HL-60/S4 (cell line): Measurements from ENCODE around the gene CA14.
"Not testable (repeated sequence)": the region's sequence is repeated elsewhere in the genome, so short reads cannot be mapped to it uniquely, and the experiment has no call there.

Source experiments
- in situ Hi-C: fragments of 300-500 bp; cut with MboI; formaldehyde crosslinking; loops from 2 replicates; pipeline ENCODE4 v1.14.3; 2022; ENCODE audit warnings: low sequenced_read_pairs

Gene CA14

DNA sequence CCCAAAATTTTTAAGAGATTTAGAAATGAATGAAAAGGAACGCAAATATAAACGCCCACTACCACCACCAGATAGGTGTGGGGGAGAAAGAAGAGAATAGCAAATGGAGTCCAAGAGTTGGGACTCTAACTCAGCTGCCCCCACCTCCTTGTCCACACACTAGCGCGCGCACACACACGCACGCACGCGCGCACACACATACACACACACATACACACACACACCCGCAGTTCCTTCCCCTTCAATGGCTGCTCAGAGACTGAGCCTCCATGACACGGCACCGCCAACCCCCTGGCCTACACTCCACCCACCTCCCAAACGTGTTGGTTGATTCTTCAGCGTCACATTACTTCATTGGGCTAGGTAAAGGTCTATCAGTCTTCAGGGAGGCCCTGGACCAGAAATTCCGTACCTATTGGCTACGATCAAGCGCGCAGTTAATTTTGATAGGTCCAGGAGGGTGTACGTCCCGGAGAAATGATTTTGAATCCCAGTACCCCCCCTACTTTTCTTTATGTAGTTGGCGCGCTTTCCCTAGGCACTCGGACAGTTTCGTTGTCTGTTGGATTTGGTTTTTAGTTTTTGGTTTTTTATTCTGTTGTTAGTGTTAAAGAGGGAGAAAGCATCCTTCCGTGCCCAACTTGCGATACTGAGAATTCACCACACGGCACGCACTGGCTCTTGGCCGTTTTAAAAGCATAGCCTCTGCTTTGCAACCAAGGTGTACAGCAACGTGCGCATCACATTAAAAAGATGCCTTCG is 21.5 kb upstream of the CA14 start, which contains the start of gene ANP32E:
ANP32E (minus strand) TSS at position 261 of the 762 bp plus-strand sequence. CDS start 326 bp downstream, outside the sequence.
- in situ Hi-C loops: no loop called here

- in situ Hi-C loops: no loop called here
Measured at GRCh38 chr1:150236614-150237100, 20.9 kb upstream of the CA14 start.

DNA sequence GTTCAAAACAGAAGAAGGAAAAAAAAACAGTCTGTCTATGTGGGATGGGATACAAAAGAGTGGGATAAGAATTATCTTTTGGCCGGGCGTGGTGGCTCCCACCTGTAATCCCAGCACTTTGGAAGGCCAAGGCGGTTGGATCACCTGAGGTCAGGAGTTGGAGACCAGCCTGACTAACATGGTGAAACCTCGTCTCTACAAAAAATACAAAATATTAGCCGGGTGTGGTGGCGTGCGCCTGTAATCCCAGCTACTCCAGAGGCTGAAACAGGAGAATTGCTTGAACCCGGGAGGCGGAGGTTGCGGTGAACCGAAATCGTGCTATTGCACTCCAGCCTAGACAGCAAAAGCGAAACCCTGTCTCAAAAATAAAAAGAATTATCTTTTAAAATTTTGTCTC is 20.4 kb upstream of the CA14 start:
- in situ Hi-C loops: not testable (repeated sequence)

DNA sequence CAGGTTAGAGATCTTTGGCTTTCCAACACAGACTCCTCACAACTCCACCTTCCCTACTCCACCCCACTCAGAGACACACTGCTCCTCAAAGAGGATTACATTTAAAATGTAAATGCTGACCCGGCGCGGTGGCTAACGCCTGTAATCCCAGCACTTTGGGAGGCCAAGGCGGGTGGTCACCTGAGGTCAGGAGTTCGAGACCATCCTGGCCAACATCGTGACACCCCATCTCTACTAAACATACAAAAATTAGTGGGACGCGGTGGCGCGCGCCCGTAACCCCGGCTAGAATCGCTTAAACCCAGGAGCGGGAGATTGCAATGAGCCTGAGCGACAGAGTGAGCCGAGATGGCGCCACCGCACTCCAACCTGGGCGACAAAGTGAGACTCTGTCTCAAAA is 19.8 kb upstream of the CA14 start:
- in situ Hi-C loops: no loop called here

GRCh38 chr1:150243003-150243402 is 14.6 kb upstream of the CA14 start:
- in situ Hi-C loops: no loop called here

DNA sequence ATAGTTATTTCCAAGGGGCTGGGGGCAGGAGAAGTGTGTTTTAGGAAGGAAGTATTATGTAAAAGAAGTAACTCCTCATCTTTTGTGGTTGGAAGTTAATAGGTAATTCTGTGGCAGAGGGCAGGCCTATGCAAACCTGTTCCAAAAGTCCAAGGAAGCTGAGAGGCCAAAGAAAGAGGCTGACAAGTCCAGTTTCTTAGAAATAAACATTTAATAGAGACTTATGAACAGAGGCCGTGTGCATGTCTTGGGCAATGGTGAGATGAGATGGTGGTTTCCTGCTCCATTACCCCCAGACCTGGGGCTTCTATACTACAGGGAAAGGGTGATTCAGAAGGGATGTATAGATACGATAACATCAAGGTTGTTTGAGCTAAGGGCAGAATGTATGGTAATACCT is 7.6 kb upstream of the CA14 start:
- in situ Hi-C loops: loop anchor here (10.0 kb wide), 2 partner anchors 285 to 755 kb away; partner anchors contain the start of genes MINDY1 and PRUNE1

- in situ Hi-C loops: loop anchor here (10.0 kb wide), 2 partner anchors 279 to 749 kb away; partner anchors contain the start of genes MINDY1 and PRUNE1
Measured at GRCh38 chr1:150256198-150256553, 1.4 kb upstream of the CA14 start.

DNA sequence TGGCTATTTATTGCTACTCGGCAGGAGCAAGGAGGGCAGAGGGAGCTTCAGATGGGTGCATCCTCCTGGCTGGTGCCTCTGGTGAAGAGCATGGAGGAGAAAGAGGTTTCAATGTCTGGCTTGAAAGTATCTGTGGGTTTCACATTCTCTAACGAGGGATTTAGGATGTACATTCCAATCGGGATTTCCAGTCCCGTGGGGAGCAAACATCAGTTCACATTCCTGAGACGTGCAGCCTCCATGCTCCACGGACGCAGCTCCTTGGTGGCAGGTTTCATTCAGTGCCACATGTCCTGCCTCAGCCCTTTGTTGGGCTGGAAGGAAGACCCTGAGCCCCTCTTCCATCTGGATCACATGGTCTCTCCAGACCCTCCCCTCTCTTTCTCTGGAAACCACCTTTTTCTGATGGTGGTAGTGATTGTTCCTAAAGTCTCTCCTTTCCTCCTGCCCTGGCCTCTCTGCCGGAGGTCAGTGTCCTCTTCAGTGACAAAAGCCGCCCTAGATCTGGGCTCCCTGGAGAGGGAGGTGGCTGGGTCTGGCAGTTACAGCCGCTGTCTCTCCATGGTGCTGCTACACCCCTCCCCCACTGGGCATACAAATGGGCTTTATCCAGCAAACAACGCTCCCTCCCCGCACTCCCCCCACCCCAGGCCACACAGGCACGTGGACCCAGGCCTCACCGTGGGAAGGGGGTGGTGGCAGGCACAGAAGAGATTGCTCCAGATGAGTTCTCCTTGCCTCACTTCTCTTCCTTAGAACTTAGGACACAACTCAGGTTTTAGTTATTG is 826 bp upstream of the CA14 start:
- in situ Hi-C loops: loop anchor here (10.0 kb wide), 2 partner anchors 278 to 748 kb away; partner anchors contain the start of genes MINDY1 and PRUNE1

DNA sequence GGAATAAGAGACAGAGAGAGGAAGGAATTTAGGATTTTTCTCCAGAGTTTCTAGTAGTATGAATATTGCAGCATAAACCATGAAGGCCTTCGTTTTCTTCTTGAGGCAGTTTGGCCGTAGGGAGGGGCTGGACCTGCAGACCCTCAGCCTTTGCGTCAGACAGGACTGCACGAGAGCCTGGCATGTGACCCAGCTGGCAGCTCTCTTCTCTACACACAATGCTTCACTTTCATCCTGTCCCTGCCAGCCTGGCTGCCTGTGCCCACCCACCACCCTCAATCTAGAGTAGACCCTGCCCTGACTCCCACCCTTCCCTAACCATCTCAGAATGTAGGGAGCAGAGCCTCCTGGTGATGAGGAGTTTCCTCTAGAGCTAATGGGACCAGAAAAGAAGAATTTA is 1.6 kb downstream of the CA14 start:
- in situ Hi-C loops: loop anchor here (10.0 kb wide), 2 partner anchors 276 to 746 kb away; partner anchors contain the start of genes MINDY1 and PRUNE1

GRCh38 chr1:150259758-150260669 is 2.4 kb downstream of the CA14 start:
- in situ Hi-C loops: loop anchor here (10.0 kb wide), 2 partner anchors 275 to 745 kb away; partner anchors contain the start of genes MINDY1 and PRUNE1

- in situ Hi-C loops: no loop called here
Measured at GRCh38 chr1:150261367-150261766, 3.8 kb downstream of the CA14 start.

DNA sequence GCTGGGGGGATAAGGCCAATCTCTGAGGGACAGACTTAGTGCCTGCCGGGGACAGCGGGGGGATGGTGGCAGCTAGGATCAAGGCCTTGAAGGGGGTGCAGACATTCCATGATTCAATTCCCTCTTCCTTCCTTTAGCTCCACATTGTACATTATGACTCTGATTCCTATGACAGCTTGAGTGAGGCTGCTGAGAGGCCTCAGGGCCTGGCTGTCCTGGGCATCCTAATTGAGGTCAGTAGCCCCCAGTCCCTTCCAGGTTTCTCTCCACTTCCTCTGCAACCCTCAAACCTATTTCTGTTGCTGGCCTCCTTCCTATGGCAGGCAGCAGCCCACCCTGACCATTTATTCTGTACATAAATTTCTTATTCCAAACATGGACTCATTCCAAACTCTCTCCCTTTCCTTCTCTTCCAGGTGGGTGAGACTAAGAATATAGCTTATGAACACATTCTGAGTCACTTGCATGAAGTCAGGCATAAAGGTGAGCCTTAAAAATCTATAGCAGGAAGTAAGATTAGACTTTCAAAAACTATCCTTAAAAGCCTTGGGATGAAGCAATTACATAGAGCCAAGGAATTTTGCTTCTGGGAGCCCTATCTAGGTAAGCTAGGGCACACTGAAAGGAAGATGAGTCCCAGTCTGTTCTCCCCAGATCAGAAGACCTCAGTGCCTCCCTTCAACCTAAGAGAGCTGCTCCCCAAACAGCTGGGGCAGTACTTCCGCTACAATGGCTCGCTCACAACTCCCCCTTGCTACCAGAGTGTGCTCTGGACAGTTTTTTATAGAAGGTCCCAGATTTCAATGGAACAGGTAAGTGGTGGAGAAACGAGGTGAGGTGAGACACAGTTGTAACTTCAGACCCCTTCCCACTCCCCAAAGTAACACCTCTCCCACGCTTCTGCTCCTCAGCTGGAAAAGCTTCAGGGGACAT is 5.1 kb downstream of the CA14 start:
- in situ Hi-C loops: no loop called here

GRCh38 chr1:150263549-150263948 is 6.0 kb downstream of the CA14 start:
- in situ Hi-C loops: no loop called here

DNA sequence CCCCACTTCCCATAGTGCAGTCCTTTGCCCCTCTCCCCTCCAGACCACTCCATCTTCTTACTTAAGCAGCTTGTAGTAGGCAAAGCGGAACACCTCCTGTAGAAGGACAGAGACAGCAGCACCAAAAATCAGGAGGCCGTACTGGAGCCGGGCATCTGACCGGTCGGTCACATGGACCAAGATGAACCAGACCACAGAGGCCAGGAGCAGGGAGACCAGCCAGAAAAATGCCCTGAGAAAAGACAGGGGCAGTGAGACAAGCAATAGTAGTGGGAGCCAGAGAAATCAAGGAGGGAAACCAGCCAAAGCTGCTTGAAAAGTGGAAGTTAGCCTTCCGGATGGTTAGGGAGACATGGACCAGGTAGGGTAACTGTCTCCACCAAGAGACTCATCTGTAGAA is 10.3 kb downstream of the CA14 start:
- in situ Hi-C loops: no loop called here

DNA sequence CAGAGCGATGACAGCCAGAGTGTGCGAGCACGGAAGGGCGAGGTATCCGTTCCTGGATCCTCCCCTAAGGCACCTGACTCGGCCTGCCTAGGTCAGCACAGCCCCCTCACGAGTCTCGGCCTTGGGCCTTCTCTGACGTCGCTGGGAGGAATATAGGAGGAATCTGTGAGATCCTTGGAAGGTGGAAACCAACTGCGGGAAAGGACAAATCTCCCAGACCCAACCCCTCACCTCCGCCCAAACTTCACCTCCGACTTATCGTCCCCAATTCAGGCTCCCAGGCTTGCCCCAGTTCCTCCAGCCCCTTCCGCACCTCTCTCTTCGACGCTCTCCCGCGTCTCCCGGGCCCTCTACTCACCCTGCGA is 10.7 kb downstream of the CA14 start:
- in situ Hi-C loops: no loop called here

- in situ Hi-C loops: no loop called here
Measured at GRCh38 chr1:150268705-150269403, 11.3 kb downstream of the CA14 start, which contains the start of gene APH1A. Gene APH1A (minus strand): TSS chr1:150269016. CDS start chr1:150268810, 206 bp downstream.

GRCh38 chr1:150269451-150269850 is 11.9 kb downstream of the CA14 start:
- in situ Hi-C loops: no loop called here

GRCh38 chr1:150271291-150271959 is 13.9 kb downstream of the CA14 start:
- in situ Hi-C loops: no loop called here
